Measurements from ENCODE around the gene CERS1. TPM values are rescaled to one million over a fixed set of nuclear protein-coding genes. Genes with fewer than 3 reads are reported as not detected.

Gene CERS1
- total RNA-seq, 2 experiments from 2014 or later: not detected

DNA sequence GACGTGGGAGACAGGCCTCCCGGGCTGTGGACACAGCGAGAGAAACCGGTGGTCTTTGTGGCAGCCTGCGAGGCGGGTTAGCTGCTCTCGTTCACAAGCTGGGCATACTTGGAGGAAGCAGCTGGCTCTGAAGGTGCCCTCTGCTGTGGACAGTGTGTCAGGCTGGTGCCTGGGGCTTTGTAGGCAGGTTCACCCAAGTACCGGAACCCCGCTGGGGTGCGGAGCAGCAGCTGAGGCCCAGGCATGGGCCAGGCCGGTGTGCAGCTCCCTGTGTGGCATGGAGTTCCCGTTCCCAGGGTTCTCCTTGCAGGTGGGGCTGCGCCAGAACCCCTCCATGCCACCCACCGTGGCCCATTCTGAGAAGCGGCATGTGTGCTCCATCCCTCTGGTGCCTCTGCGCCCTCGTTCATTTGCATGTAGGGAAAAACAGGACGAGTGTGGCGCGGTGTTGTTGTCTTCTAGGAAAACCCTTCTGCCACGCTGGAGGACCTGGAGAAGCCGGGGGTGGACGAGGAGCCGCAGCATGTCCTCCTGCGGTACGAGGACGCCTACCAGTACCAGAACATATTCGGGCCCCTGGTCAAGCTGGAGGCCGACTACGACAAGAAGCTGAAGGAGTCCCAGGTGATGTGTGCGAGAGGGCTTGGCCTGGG lies 44.2 kb downstream of the CERS1 start:
- Histone ChIP-seq H3K4me1 (ENCODE audit: insufficient read depth, low read length) (peaks cover 27% of the 10 kb centered on the region), H3K36me3 (ENCODE audit: insufficient read depth, low read length) (peaks cover 91% of the 10 kb centered on the region), H3K27ac (ENCODE audit: low read depth in 1 of 2, low read length in 2 of 2) (no peak overlapping the region), H3K9me3 (ENCODE audit: control insufficient read depth in 1 of 2, insufficient read depth in 1 of 2, low read length in 2 of 2) (no peaks in the 10 kb centered on the region), H3K4me3 (ENCODE audit: low read length) (no peak overlapping the region), H3K27me3 (ENCODE audit: control insufficient read depth in 1 of 2, insufficient read depth in 2 of 2, low read length in 2 of 2) (no peaks in the 10 kb centered on the region)
- DNase-seq (peak in 1 of 14 experiments; percentile 15), ATAC-seq (ENCODE audit: poor library complexity) (no peak)
- Mint-ChIP-seq H3K4me3 (no peak overlapping the region), H3K27ac (no peak overlapping the region), H3K36me3 (ENCODE audit: low read depth) (peaks cover 99% of the 10 kb centered on the region), H3K4me1 (ENCODE audit: low read depth) (peaks cover 20% of the 10 kb centered on the region), H3K9me3 (no peaks in the 10 kb centered on the region), H3K27me3 (no peaks in the 10 kb centered on the region)
- CTCF ChIA-PET: no interaction called here
- POLR2A ChIA-PET: no interaction called here
- intact Hi-C loops (cut with DNase I, micrococcal nuclease): no loop called here
- TF ChIP-seq, protein P1, sequence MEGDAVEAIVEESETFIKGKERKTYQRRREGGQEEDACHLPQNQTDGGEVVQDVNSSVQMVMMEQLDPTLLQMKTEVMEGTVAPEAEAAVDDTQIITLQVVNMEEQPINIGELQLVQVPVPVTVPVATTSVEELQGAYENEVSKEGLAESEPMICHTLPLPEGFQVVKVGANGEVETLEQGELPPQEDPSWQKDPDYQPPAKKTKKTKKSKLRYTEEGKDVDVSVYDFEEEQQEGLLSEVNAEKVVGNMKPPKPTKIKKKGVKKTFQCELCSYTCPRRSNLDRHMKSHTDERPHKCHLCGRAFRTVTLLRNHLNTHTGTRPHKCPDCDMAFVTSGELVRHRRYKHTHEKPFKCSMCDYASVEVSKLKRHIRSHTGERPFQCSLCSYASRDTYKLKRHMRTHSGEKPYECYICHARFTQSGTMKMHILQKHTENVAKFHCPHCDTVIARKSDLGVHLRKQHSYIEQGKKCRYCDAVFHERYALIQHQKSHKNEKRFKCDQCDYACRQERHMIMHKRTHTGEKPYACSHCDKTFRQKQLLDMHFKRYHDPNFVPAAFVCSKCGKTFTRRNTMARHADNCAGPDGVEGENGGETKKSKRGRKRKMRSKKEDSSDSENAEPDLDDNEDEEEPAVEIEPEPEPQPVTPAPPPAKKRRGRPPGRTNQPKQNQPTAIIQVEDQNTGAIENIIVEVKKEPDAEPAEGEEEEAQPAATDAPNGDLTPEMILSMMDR (IDR thresholded peaks at IDR 0.05): no peak

DNA sequence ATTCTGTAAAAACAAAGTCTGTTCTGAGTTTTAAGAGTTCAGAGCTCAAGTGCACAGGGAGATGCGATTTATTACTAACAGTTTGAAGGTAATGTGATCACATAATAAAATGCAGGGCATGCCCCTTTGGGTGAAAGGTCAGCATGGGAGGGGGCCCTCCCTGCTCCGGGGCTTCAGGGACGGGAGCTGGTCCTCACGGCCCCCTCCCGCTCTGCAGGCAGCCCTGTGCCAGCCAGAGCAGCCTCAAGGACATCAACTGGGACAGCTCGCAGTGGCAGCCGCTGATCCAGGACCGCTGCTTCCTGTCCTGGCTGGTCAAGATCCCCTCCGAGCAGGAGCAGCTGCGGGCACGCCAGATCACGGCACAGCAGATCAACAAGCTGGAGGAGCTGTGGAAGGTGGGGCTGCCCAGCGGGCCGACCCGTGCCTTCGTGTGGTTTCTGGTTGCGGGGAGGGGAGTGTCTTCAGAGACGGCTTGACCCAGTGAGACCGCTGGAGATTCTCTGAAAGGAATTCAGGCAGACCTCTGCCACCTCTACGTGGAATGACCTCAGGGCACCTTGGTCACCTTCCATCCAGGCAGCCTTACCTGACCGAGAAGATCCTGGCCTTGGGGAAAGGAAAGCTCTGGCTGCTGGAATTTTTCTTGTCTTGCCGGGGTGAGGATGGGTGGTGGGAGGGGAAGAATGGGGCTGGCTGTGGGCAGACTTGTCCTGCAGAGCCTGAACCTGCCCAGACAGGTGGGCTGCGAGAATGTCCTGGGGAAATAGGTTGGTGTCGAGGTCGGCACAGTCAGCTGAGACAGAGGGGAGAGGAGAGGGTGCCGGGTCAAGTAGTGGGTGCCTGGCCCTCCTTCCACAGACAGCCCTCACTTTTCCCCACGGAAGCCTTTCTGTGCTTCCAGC lies 45.2 kb downstream of the CERS1 start:
- TF ChIP-seq, protein P1 (IDR thresholded peaks at IDR 0.05): no peak
- Histone ChIP-seq H3K27ac (ENCODE audit: low read depth in 1 of 2, low read length in 2 of 2) (no peak overlapping the region), H3K36me3 (ENCODE audit: insufficient read depth, low read length) (peaks cover 86% of the 10 kb centered on the region), H3K9me3 (ENCODE audit: control insufficient read depth in 1 of 2, insufficient read depth in 1 of 2, low read length in 2 of 2) (no peaks in the 10 kb centered on the region), H3K4me1 (ENCODE audit: insufficient read depth, low read length) (peaks cover 37% of the 10 kb centered on the region), H3K27me3 (ENCODE audit: control insufficient read depth in 1 of 2, insufficient read depth in 2 of 2, low read length in 2 of 2) (no peaks in the 10 kb centered on the region), H3K4me3 (ENCODE audit: low read length) (no peak overlapping the region)
- Mint-ChIP-seq H3K9me3 (no peaks in the 10 kb centered on the region), H3K27ac (no peak overlapping the region), H3K27me3 (no peaks in the 10 kb centered on the region), H3K4me3 (no peak overlapping the region), H3K36me3 (ENCODE audit: low read depth) (peaks cover 99% of the 10 kb centered on the region), H3K4me1 (ENCODE audit: low read depth) (peaks cover 27% of the 10 kb centered on the region)
- ATAC-seq (ENCODE audit: poor library complexity): no peak
- peak in 1 of 14 experiments; percentile 15 for DNase-seq
- ChIA-PET POLR2A (no interaction called here), CTCF (interaction anchor here (0.6 kb wide), 1 partner anchor 22 kb away, joined by 3 read pairs; no protein-coding TSS in a partner anchor)
- intact Hi-C loops (cut with DNase I, micrococcal nuclease): no loop called here

- Mint-ChIP-seq H3K27ac (no peak overlapping the region), H3K4me3 (no peak overlapping the region), H3K27me3 (no peaks in the 10 kb centered on the region), H3K36me3 (ENCODE audit: low read depth) (peaks cover 96% of the 10 kb centered on the region), H3K4me1 (ENCODE audit: low read depth) (peaks cover 35% of the 10 kb centered on the region), H3K9me3 (no peaks in the 10 kb centered on the region)
- Histone ChIP-seq H3K4me3 (ENCODE audit: low read length) (no peak overlapping the region), H3K27ac (ENCODE audit: low read depth in 1 of 2, low read length in 2 of 2) (no peak overlapping the region), H3K9me3 (ENCODE audit: control insufficient read depth in 1 of 2, insufficient read depth in 1 of 2, low read length in 2 of 2) (no peaks in the 10 kb centered on the region), H3K36me3 (ENCODE audit: insufficient read depth, low read length) (peaks cover 79% of the 10 kb centered on the region), H3K27me3 (ENCODE audit: control insufficient read depth in 1 of 2, insufficient read depth in 2 of 2, low read length in 2 of 2) (no peaks in the 10 kb centered on the region), H3K4me1 (ENCODE audit: insufficient read depth, low read length) (peaks cover 45% of the 10 kb centered on the region)
- POLR2A ChIA-PET: no interaction called here
- ATAC-seq (ENCODE audit: poor library complexity) (no peak), DNase-seq (no peak)
- CTCF ChIA-PET: interaction anchor here (0.6 kb wide), 1 partner anchor 23 kb away, joined by 3 read pairs; no protein-coding TSS in a partner anchor
- intact Hi-C loops (cut with DNase I, micrococcal nuclease): loop anchor here (5.0 kb wide), 1 partner anchor 383 kb away; no protein-coding TSS in a partner anchor
- TF ChIP-seq, protein P1 (IDR thresholded peaks at IDR 0.05): no peak
These were observed 46.0 kb downstream of the CERS1 start for GRCh38 chr19:18849838-18850400.

All from CD4-positive, alpha-beta T cell (primary cell).